SK-N-SH treated with all-trans-retinoic acid at 6 μM for 48 hours (cell line): ENCODE data around the gene MAFF.

ENCODE experiments used
- ATAC-seq: fragments of 200-7000 bp; cut with Tn5 transposase; 3 replicates; pipeline ENCODE4 v1.9.1; 2020; ENCODE audit warnings: mild to moderate bottlenecking, moderate library complexity
- ARNTL ChIP-seq: fragments of 450-650 bp; formaldehyde crosslinking; IDR thresholded peaks from 2 replicates; pipeline ENCODE4 v1.5.0; 2020; ENCODE audit warnings: low read depth, mild to moderate bottlenecking, moderate library complexity, borderline replicate concordance
- BACH2 ChIP-seq: fragments of 250-450 bp; sonication (Bioruptor Pico); IDR thresholded peaks from 2 replicates; pipeline ENCODE4 v1.9.0; 2021; ENCODE audit warnings: mild to moderate bottlenecking, borderline replicate concordance
- ESRRG ChIP-seq: fragments of 250-450 bp; sonication (Bioruptor Pico); IDR thresholded peaks from 2 replicates; pipeline ENCODE4 v1.6.1; 2021; ENCODE audit warnings: mild to moderate bottlenecking
- GLIS3 ChIP-seq: fragments of 250-450 bp; sonication (Bioruptor Pico); IDR thresholded peaks from 2 replicates; pipeline ENCODE4 v1.5.0; 2020; ENCODE audit warnings: mild to moderate bottlenecking, moderate library complexity
- ISL1 ChIP-seq: fragments of 250-450 bp; sonication (Bioruptor Pico); IDR thresholded peaks from 2 replicates; pipeline ENCODE4 v2.1.2; 2022; ENCODE audit warnings: mild to moderate bottlenecking, moderate library complexity
- PPARA ChIP-seq: fragments of 250-450 bp; sonication (Bioruptor Pico); IDR thresholded peaks from 2 replicates; pipeline ENCODE4 v1.5.0; 2020; ENCODE audit warnings: mild to moderate bottlenecking, borderline replicate concordance
- SNAI2 ChIP-seq: fragments of 250-450 bp; sonication (Bioruptor Pico); IDR thresholded peaks from 2 replicates; pipeline ENCODE4 v1.5.0; 2020; ENCODE audit warnings: mild to moderate bottlenecking, moderate library complexity
- TCF4 ChIP-seq: fragments of 250-450 bp; sonication (Bioruptor Pico); IDR thresholded peaks from 2 replicates; pipeline ENCODE4 v1.8.0; 2021; ENCODE audit warnings: mild to moderate bottlenecking, moderate library complexity, borderline replicate concordance
- TOX ChIP-seq: fragments of 250-450 bp; sonication (Bioruptor Pico); IDR thresholded peaks from 2 replicates; pipeline ENCODE4 v1.8.0; 2021; ENCODE audit warnings: mild to moderate bottlenecking, moderate library complexity, borderline replicate concordance
- TSHZ2 ChIP-seq: fragments of 250-450 bp; sonication (Bioruptor Pico); IDR thresholded peaks from 2 replicates; pipeline ENCODE4 v1.5.0; 2020; ENCODE audit warnings: mild to moderate bottlenecking, moderate library complexity
- ZC3H10 ChIP-seq: fragments of 250-450 bp; sonication (Bioruptor Pico); IDR thresholded peaks from 2 replicates; pipeline ENCODE4 v1.5.1; 2021; ENCODE audit warnings: mild to moderate bottlenecking, moderate library complexity
- ZFP3 ChIP-seq: fragments of 250-450 bp; sonication (Bioruptor Pico); IDR thresholded peaks from 2 replicates; pipeline ENCODE4 v1.5.0; 2020; ENCODE audit warnings: mild to moderate bottlenecking, moderate library complexity
- ZFP30 ChIP-seq: fragments of 450-650 bp; formaldehyde crosslinking; IDR thresholded peaks from 2 replicates; pipeline ENCODE4 v1.5.0; 2022; ENCODE audit warnings: mild to moderate bottlenecking, moderate library complexity
- ZNF70 ChIP-seq: fragments of 450-650 bp; formaldehyde crosslinking; IDR thresholded peaks from 2 replicates; pipeline ENCODE4 v1.5.0; 2020; ENCODE audit warnings: mild to moderate bottlenecking, moderate library complexity
- ZNF8 ChIP-seq: fragments of 450-650 bp; formaldehyde crosslinking; IDR thresholded peaks from 2 replicates; pipeline ENCODE4 v1.5.0; 2020; ENCODE audit warnings: mild to moderate bottlenecking, moderate library complexity
- TF ChIP-seq, protein P1 (sequence below): fragments of 250-450 bp; sonication (Bioruptor Pico); IDR thresholded peaks from 2 replicates; pipeline ENCODE4 v1.5.1; 2020; ENCODE audit warnings: low read depth, mild to moderate bottlenecking, moderate library complexity
- TF ChIP-seq, protein P2 (sequence below): fragments of 250-450 bp; sonication (Bioruptor Pico); IDR thresholded peaks from 2 replicates; pipeline ENCODE4 v1.8.0; 2020; ENCODE audit warnings: mild to moderate bottlenecking, moderate library complexity, borderline replicate concordance
- TF ChIP-seq, protein P3 (sequence below): fragments of 250-450 bp; sonication (Bioruptor Pico); IDR thresholded peaks from 2 replicates; pipeline ENCODE4 v1.5.1; 2021; ENCODE audit warnings: mild to moderate bottlenecking, moderate library complexity
- TF ChIP-seq, protein P4 (sequence below): fragments of 250-450 bp; sonication (Bioruptor Pico); IDR thresholded peaks from 2 replicates; pipeline ENCODE4 v1.8.0; 2021; ENCODE audit warnings: low read depth, mild to moderate bottlenecking, moderate library complexity, borderline replicate concordance

MAFF gene

GRCh38 chr22:38184788-38185187, 17.0 kb upstream of the MAFF start (continued):
- TF ChIP-seq, protein P1, sequence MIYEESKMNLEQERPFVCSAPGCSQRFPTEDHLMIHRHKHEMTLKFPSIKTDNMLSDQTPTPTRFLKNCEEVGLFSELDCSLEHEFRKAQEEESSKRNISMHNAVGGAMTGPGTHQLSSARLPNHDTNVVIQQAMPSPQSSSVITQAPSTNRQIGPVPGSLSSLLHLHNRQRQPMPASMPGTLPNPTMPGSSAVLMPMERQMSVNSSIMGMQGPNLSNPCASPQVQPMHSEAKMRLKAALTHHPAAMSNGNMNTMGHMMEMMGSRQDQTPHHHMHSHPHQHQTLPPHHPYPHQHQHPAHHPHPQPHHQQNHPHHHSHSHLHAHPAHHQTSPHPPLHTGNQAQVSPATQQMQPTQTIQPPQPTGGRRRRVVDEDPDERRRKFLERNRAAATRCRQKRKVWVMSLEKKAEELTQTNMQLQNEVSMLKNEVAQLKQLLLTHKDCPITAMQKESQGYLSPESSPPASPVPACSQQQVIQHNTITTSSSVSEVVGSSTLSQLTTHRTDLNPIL (CRISPR knock-in tag), result no peak

GRCh38 chr22:38186429-38186828, 15.4 kb upstream of the MAFF start:
- TF ChIP-seq, protein P2, sequence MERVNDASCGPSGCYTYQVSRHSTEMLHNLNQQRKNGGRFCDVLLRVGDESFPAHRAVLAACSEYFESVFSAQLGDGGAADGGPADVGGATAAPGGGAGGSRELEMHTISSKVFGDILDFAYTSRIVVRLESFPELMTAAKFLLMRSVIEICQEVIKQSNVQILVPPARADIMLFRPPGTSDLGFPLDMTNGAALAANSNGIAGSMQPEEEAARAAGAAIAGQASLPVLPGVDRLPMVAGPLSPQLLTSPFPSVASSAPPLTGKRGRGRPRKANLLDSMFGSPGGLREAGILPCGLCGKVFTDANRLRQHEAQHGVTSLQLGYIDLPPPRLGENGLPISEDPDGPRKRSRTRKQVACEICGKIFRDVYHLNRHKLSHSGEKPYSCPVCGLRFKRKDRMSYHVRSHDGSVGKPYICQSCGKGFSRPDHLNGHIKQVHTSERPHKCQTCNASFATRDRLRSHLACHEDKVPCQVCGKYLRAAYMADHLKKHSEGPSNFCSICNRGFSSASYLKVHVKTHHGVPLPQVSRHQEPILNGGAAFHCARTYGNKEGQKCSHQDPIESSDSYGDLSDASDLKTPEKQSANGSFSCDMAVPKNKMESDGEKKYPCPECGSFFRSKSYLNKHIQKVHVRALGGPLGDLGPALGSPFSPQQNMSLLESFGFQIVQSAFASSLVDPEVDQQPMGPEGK (CRISPR knock-in tag), result no peak
- no peak for ATAC-seq

DNA sequence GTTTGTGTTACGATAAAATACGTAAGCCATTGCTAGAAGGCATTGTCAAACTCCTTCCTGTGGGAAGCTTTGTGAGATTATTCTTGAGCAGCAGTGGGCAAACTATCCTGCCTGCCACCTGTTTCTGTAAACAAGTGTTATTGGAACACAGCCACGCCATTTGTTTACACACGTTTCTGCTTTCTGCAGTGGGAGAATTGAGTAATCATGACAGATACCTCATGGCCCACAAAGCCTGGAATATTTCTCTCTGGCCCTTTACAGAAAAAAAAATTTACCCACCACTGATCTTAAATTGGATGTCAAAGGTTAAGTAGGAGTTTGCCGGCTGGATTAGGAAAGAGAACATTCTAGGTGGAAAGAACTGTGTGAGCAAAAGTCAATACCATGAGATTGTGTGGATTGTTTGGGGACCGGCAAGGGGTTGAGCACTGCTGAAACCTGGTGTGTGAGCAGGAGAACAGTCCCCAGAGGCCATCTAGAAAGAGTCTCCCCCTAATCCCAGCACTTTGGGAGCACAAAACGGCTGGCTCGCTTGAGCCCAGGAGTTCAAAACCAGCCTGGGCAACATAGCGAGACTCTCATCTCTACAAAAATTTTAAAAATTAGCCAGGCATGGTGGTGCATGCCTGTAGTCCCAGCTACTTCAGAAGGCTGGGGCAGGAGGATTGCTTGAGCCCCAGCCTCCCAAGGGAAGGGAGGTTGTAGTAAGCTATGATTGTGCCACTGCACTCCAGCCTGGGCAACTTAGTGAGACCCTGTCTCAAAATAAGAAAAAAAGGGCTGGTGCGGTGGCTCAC, 14.2 kb upstream of the MAFF start:
- TF ChIP-seq, protein P2 (CRISPR knock-in tag), result no peak
- TF ChIP-seq ZC3H10 (no peak), ZNF70 (CRISPR knock-in tag) (no peak), ZFP30 (CRISPR knock-in tag) (no peak), SNAI2 (no peak), PPARA (no peak), ZNF8 (CRISPR knock-in tag) (no peak), GLIS3 (CRISPR knock-in tag) (no peak), ESRRG (CRISPR knock-in tag) (no peak), ZFP3 (CRISPR knock-in tag) (no peak), TOX (no peak), BACH2 (CRISPR knock-in tag) (no peak), TCF4 (no peak)
- TF ChIP-seq, protein P3, sequence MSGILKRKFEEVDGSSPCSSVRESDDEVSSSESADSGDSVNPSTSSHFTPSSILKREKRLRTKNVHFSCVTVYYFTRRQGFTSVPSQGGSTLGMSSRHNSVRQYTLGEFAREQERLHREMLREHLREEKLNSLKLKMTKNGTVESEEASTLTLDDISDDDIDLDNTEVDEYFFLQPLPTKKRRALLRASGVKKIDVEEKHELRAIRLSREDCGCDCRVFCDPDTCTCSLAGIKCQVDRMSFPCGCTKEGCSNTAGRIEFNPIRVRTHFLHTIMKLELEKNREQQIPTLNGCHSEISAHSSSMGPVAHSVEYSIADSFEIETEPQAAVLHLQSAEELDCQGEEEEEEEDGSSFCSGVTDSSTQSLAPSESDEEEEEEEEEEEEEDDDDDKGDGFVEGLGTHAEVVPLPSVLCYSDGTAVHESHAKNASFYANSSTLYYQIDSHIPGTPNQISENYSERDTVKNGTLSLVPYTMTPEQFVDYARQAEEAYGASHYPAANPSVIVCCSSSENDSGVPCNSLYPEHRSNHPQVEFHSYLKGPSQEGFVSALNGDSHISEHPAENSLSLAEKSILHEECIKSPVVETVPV (CRISPR knock-in tag), result no peak
- TF ChIP-seq, protein P4, sequence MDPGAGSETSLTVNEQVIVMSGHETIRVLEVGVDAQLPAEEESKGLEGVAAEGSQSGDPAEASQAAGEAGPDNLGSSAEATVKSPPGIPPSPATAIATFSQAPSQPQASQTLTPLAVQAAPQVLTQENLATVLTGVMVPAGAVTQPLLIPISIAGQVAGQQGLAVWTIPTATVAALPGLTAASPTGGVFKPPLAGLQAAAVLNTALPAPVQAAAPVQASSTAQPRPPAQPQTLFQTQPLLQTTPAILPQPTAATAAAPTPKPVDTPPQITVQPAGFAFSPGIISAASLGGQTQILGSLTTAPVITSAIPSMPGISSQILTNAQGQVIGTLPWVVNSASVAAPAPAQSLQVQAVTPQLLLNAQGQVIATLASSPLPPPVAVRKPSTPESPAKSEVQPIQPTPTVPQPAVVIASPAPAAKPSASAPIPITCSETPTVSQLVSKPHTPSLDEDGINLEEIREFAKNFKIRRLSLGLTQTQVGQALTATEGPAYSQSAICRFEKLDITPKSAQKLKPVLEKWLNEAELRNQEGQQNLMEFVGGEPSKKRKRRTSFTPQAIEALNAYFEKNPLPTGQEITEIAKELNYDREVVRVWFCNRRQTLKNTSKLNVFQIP (CRISPR knock-in tag), result no peak

GRCh38 chr22:38189104-38189503, 12.7 kb upstream of the MAFF start:
- no peak for ATAC-seq
- TF ChIP-seq TCF4 (no peak), TOX (no peak), ISL1 (CRISPR knock-in tag) (no peak), BACH2 (CRISPR knock-in tag) (no peak), ARNTL (CRISPR knock-in tag) (no peak), ZFP3 (CRISPR knock-in tag) (no peak), ZNF70 (CRISPR knock-in tag) (no peak), TSHZ2 (no peak), ZC3H10 (no peak), GLIS3 (CRISPR knock-in tag) (no peak), PPARA (no peak), ESRRG (CRISPR knock-in tag) (no peak), ZFP30 (CRISPR knock-in tag) (no peak), SNAI2 (no peak)
- TF ChIP-seq, protein P2 (CRISPR knock-in tag), result no peak
- TF ChIP-seq, protein P4 (CRISPR knock-in tag), result no peak
- TF ChIP-seq, all 23 proteins: peak for 0

More for the DNA sequence above, 14.2 kb upstream of the MAFF start:
- no peak for ATAC-seq
